Fibroblast of skin of back (primary cell): ENCODE results near the gene GPR78. TPM values are rescaled to one million over a fixed set of nuclear protein-coding genes. Genes with fewer than 3 reads are reported as not detected.

Source experiments
- DNase-seq: peaks from one replicate; pipeline ENCODE4 v3.0.0-alpha.2; 2013
- polyA plus RNA-seq, 2 experiments: library from polyadenylated mRNA; unstranded; fragments of 120-200 nt; gene quantifications; one replicate each; pipeline ENCODE4 v1.2.1, GENCODE V29; 2013; ENCODE audit not compliant: insufficient read length in 2 of 2

Gene GPR78
- polyA plus RNA-seq (2013, experiment 1 of 2; ENCODE audit: insufficient read length) = 0.28 TPM
- 0.59 TPM for polyA plus RNA-seq (2013, experiment 2 of 2; ENCODE audit: insufficient read length)

- DNase-seq = peak; percentile 63
Observed at GRCh38 chr4:8580321-8581093, at the start of gene GPR78. Gene GPR78, plus strand, starts transcription at chr4:8580392. Its CDS starts 591 bp downstream, at chr4:8580983.

GRCh38 chr4:8532245-8532781 is 47.9 kb upstream of the GPR78 start:
- no peak for DNase-seq

GRCh38 chr4:8533274-8533865 is 46.8 kb upstream of the GPR78 start:
- no peak for DNase-seq

GRCh38 chr4:8534129-8534528 is 46.1 kb upstream of the GPR78 start:
- no peak for DNase-seq

- no peak for DNase-seq
Observed at GRCh38 chr4:8534611-8535010, 45.6 kb upstream of the GPR78 start.

GRCh38 chr4:8536467-8536866 is 43.7 kb upstream of the GPR78 start:
- no peak for DNase-seq

- DNase-seq = peak; percentile 88
Observed at GRCh38 chr4:8537041-8537461, 43.1 kb upstream of the GPR78 start.

GRCh38 chr4:8538076-8538702 is 42.0 kb upstream of the GPR78 start:
- no peak for DNase-seq

GRCh38 chr4:8538703-8539567 is 41.3 kb upstream of the GPR78 start:
- DNase-seq = peak; percentile 62

- no peak for DNase-seq
Observed at GRCh38 chr4:8539661-8540060, 40.5 kb upstream of the GPR78 start.

- no peak for DNase-seq
Observed at GRCh38 chr4:8540072-8540471, 40.1 kb upstream of the GPR78 start.

- DNase-seq = no peak
Observed at GRCh38 chr4:8540586-8540985, 39.6 kb upstream of the GPR78 start.

GRCh38 chr4:8540991-8541390 is 39.2 kb upstream of the GPR78 start:
- DNase-seq = no peak

- no peak for DNase-seq
Observed at GRCh38 chr4:8541981-8542715, 38.0 kb upstream of the GPR78 start.

GRCh38 chr4:8542776-8543525 is 37.2 kb upstream of the GPR78 start:
- peak; percentile 84 for DNase-seq

GRCh38 chr4:8543623-8544022 is 36.6 kb upstream of the GPR78 start:
- no peak for DNase-seq

GRCh38 chr4:8544282-8544681 is 35.9 kb upstream of the GPR78 start:
- DNase-seq = no peak

- peak; percentile 80 for DNase-seq
Observed at GRCh38 chr4:8544741-8545438, 35.3 kb upstream of the GPR78 start.

- no peak for DNase-seq
Observed at GRCh38 chr4:8545439-8545765, 34.8 kb upstream of the GPR78 start.

- no peak for DNase-seq
Observed at GRCh38 chr4:8546766-8547107, 33.5 kb upstream of the GPR78 start.
